GM10266 (cell line): Measurements from ENCODE around the gene MAP1LC3B.

Source experiments
- DNase-seq: peaks from one replicate; pipeline ENCODE4 v3.0.0; 2012; ENCODE audit errors: extremely low spot score
- CTCF ChIP-seq: IDR thresholded peaks from 2 replicates; pipeline ENCODE4 v1.5.1; 2012; ENCODE audit warnings: mild to moderate bottlenecking, low read depth; ENCODE audit not compliant: control insufficient read depth, insufficient read depth; ENCODE audit errors: missing control alignments

Gene MAP1LC3B

GRCh38 chr16:87390641-87391323 lies 1.4 kb upstream of the MAP1LC3B start:
- TF ChIP-seq CTCF, result no peak
- no peak for DNase-seq

GRCh38 chr16:87391324-87391949 lies 699 bp upstream of the MAP1LC3B start:
- no peak for TF ChIP-seq CTCF
- peak; percentile 45 for DNase-seq

- DNase-seq, result peak; percentile 52
- TF ChIP-seq CTCF, result peak; percentile 41
These were observed 914 bp downstream of the MAP1LC3B start for GRCh38 chr16:87392821-87393679.

GRCh38 chr16:87393680-87394055 lies 1.5 kb downstream of the MAP1LC3B start:
- TF ChIP-seq CTCF, result no peak
- no peak for DNase-seq

- no peak for TF ChIP-seq CTCF
- DNase-seq, result no peak
These were observed 3.2 kb downstream of the MAP1LC3B start for GRCh38 chr16:87395181-87395842.

- TF ChIP-seq CTCF, result no peak
- no peak for DNase-seq
These were observed 12.9 kb downstream of the MAP1LC3B start for GRCh38 chr16:87404764-87405625.
